GM23338 (cell line): ENCODE results near the gene ATP8B4. TPM values are rescaled to one million over a fixed set of nuclear protein-coding genes. Genes with fewer than 3 reads are reported as not detected.
A peak's percentile ranks its signal among the peaks of the same experiment; 100 is the strongest.

Experiments used
- ATAC-seq: fragments of 200-7000 bp; cut with Tn5 transposase; 3 replicates; pipeline ENCODE4 v1.9.1; 2020
- DNase-seq: peaks from one replicate; pipeline ENCODE4 v3.0.0-alpha.2; 2015; ENCODE audit warnings: low spot score
- H2AFZ ChIP-seq: fragments of 200-600 bp; sonication (generic); 2 replicates; pipeline ENCODE4 v1.8.0; 2016; ENCODE audit warnings: antibody characterized with exemption, mild to moderate bottlenecking, moderate library complexity
- H3F3A ChIP-seq: fragments of 200-600 bp; sonication (generic); replicated peaks from 2 replicates; pipeline ENCODE4 v1.8.0; 2017; ENCODE audit warnings: antibody characterized with exemption, mixed run types, low read depth
- H3K27ac ChIP-seq: fragments of 200-600 bp; sonication (generic); 2 replicates; pipeline ENCODE4 v1.6.1; 2016; ENCODE audit warnings: low read depth
- H3K27me3 ChIP-seq: fragments of 200-600 bp; sonication (generic); 2 replicates; pipeline ENCODE4 v1.8.0; 2016; ENCODE audit warnings: mild to moderate bottlenecking, mixed run types, moderate library complexity; ENCODE audit not compliant: insufficient read depth
- H3K36me3 ChIP-seq: fragments of 200-600 bp; sonication (generic); 2 replicates; pipeline ENCODE4 v1.8.0; 2016; ENCODE audit warnings: mild to moderate bottlenecking; ENCODE audit not compliant: insufficient read depth
- H3K4me1 ChIP-seq: fragments of 200-600 bp; sonication (generic); 2 replicates; pipeline ENCODE4 v1.8.0; 2016; ENCODE audit warnings: mild to moderate bottlenecking, moderate library complexity; ENCODE audit not compliant: insufficient read depth
- H3K4me2 ChIP-seq: fragments of 200-600 bp; sonication (generic); 2 replicates; pipeline ENCODE4 v1.7.1; 2017; ENCODE audit warnings: mixed run types
- H3K4me3 ChIP-seq: fragments of 200-600 bp; sonication (generic); 2 replicates; pipeline ENCODE4 v1.6.1; 2016; ENCODE audit warnings: mixed run types
- H3K79me2 ChIP-seq: fragments of 200-600 bp; sonication (generic); replicated peaks from 2 replicates; pipeline ENCODE4 v1.8.0; 2017; ENCODE audit warnings: mild to moderate bottlenecking; ENCODE audit not compliant: insufficient read depth
- H3K9me2 ChIP-seq: fragments of 200-600 bp; sonication (generic); 2 replicates; pipeline ENCODE4 v1.8.0; 2017; ENCODE audit not compliant: insufficient read depth
- H4K20me1 ChIP-seq: fragments of 200-600 bp; sonication (generic); replicated peaks from 2 replicates; pipeline ENCODE4 v1.8.0; 2017; ENCODE audit warnings: mild to moderate bottlenecking; ENCODE audit not compliant: insufficient read depth
- H3K27ac Mint-ChIP-seq: 2 replicates; pipeline ENCODE4 v1.8.0; 2020; ENCODE audit warnings: inconsistent platforms, mild to moderate bottlenecking, moderate library complexity, mixed read lengths
- H3K27me3 Mint-ChIP-seq: 3 replicates; pipeline ENCODE4 v1.8.0; 2022; ENCODE audit warnings: low read depth, mild to moderate bottlenecking, moderate library complexity, mixed read lengths, inconsistent platforms; ENCODE audit not compliant: insufficient read depth, poor library complexity
- H3K36me3 Mint-ChIP-seq: 3 replicates; pipeline ENCODE4 v1.8.0; 2021; ENCODE audit warnings: low read depth, mild to moderate bottlenecking, inconsistent platforms, moderate library complexity, mixed read lengths
- H3K4me1 Mint-ChIP-seq: 3 replicates; pipeline ENCODE4 v1.8.0; 2020; ENCODE audit warnings: mild to moderate bottlenecking, inconsistent platforms, mixed read lengths
- H3K4me3 Mint-ChIP-seq: 3 replicates; pipeline ENCODE4 v1.8.0; 2021; ENCODE audit warnings: moderate library complexity, mild to moderate bottlenecking, inconsistent platforms, mixed read lengths
- H3K9me3 Mint-ChIP-seq: 3 replicates; pipeline ENCODE4 v1.8.0; 2020; ENCODE audit warnings: moderate library complexity, mild to moderate bottlenecking, inconsistent platforms, mixed read lengths
- CREB1 ChIP-seq: fragments of 250-450 bp; sonication (Bioruptor Pico); IDR thresholded peaks from 2 replicates; pipeline ENCODE4 v1.5.0; 2020; ENCODE audit warnings: low read depth, mild to moderate bottlenecking, moderate library complexity
- EZH2 ChIP-seq: fragments of 200-600 bp; sonication (generic); IDR thresholded peaks from one replicate; pipeline ENCODE4 v1.8.0; 2017; ENCODE audit warnings: antibody characterized with exemption, mild to moderate bottlenecking, low read depth; ENCODE audit not compliant: unreplicated experiment
- EZH2phosphoT487 ChIP-seq: fragments of 200-600 bp; sonication (generic); IDR thresholded peaks from one replicate; pipeline ENCODE4 v1.8.1; 2018; ENCODE audit warnings: antibody characterized with exemption; ENCODE audit not compliant: unreplicated experiment
- JUNB ChIP-seq: IDR thresholded peaks from one replicate; pipeline ENCODE4 v1.6.1; 2016; ENCODE audit warnings: antibody characterized with exemption; ENCODE audit not compliant: unreplicated experiment
- NANOG ChIP-seq: IDR thresholded peaks from 2 replicates; pipeline ENCODE4 v1.6.1; 2016; ENCODE audit warnings: antibody characterized with exemption, borderline replicate concordance
- POLR2AphosphoS5 ChIP-seq: IDR thresholded peaks from 2 replicates; pipeline ENCODE4 v1.6.1; 2016; ENCODE audit warnings: antibody characterized with exemption, low read depth
- STAT1 ChIP-seq: IDR thresholded peaks from one replicate; pipeline ENCODE4 v1.6.1; 2016; ENCODE audit warnings: antibody characterized with exemption; ENCODE audit not compliant: unreplicated experiment
- ZNF114 ChIP-seq: fragments of 250-450 bp; sonication (Bioruptor Pico); IDR thresholded peaks from 2 replicates; pipeline ENCODE4 v1.5.0; 2020; ENCODE audit warnings: mild to moderate bottlenecking, moderate library complexity
- ZNF331 ChIP-seq: fragments of 250-450 bp; sonication (Bioruptor Pico); IDR thresholded peaks from 2 replicates; pipeline ENCODE4 v1.5.0; 2020; ENCODE audit warnings: low read depth, mild to moderate bottlenecking, moderate library complexity
- polyA plus RNA-seq: library from polyadenylated mRNA; unstranded; fragments of >200 nt; fragmentation: Nextera tagmentation; extraction: Ambion mirVana; gene quantifications from 2 replicates; pipeline ENCODE4 v1.2.1, GENCODE V29; 2016
- total RNA-seq: library from RNA; depleted of rRNA; stranded (reverse); fragments of >200 nt; shearing (Covaris generic); gene quantifications from 2 replicates; pipeline ENCODE4 v1.2.3, GENCODE V29; 2014
- TF ChIP-seq, protein P1 (sequence below): IDR thresholded peaks from one replicate; pipeline ENCODE4 v1.6.1; 2018; ENCODE audit warnings: antibody characterized with exemption; ENCODE audit not compliant: unreplicated experiment
- TF ChIP-seq, protein P2 (sequence below): IDR thresholded peaks from 2 replicates; pipeline ENCODE4 v1.6.1; 2016; ENCODE audit warnings: antibody characterized with exemption
- TF ChIP-seq, protein P3 (sequence below), 2 experiments: fragments of 200-600 bp in 1 of 2; sonication (generic) in 1 of 2; conservative IDR thresholded peaks; 2 replicates each; pipeline versions ENCODE4 v1.5.1 to v1.6.1; 2016 to 2017; ENCODE audit warnings: antibody characterized with exemption in 2 of 2, low read depth in 2 of 2, mild to moderate bottlenecking in 2 of 2, moderate library complexity in 1 of 2

Gene ATP8B4
- total and polyA plus RNA-seq, 2 experiments from 2014 or later: 0.24 TPM; not detected in 1

DNA sequence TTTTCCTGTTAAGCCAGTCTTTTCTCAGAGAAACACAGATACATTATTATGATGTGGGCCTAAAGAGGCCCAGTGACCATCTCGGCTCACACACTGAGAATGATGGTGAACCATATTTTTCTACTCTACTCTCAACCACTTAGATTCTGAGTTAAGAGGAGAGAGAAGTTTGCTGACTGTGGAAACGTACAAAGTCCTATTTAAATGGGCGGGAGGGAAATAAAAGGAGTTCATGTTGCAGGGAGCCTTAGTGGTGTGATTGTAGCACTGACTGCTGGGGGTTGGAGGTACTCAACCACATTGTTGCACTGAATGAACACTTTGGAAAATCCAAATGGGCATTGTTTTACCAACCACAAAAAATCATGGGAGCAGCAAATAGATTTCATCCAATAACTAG is 51.0 kb downstream of the ATP8B4 start:
- no peak overlapping the region for H3K4me2 ChIP-seq
- no peaks in the 10 kb centered on the region for H3K36me3 ChIP-seq
- DNase-seq (no peak), ATAC-seq (no peak)
- H3K9me2 ChIP-seq: no peaks in the 10 kb centered on the region
- H3K4me1 Mint-ChIP-seq: peaks cover 3% of the 10 kb centered on the region; the same call in 1 of the 3 replicates
- no peaks in the 10 kb centered on the region for H3K9me3 Mint-ChIP-seq
- no peaks in the 10 kb centered on the region for H3K36me3 Mint-ChIP-seq
- TF ChIP-seq STAT1: no peak
- no peak for TF ChIP-seq EZH2phosphoT487
- TF ChIP-seq, protein P1, sequence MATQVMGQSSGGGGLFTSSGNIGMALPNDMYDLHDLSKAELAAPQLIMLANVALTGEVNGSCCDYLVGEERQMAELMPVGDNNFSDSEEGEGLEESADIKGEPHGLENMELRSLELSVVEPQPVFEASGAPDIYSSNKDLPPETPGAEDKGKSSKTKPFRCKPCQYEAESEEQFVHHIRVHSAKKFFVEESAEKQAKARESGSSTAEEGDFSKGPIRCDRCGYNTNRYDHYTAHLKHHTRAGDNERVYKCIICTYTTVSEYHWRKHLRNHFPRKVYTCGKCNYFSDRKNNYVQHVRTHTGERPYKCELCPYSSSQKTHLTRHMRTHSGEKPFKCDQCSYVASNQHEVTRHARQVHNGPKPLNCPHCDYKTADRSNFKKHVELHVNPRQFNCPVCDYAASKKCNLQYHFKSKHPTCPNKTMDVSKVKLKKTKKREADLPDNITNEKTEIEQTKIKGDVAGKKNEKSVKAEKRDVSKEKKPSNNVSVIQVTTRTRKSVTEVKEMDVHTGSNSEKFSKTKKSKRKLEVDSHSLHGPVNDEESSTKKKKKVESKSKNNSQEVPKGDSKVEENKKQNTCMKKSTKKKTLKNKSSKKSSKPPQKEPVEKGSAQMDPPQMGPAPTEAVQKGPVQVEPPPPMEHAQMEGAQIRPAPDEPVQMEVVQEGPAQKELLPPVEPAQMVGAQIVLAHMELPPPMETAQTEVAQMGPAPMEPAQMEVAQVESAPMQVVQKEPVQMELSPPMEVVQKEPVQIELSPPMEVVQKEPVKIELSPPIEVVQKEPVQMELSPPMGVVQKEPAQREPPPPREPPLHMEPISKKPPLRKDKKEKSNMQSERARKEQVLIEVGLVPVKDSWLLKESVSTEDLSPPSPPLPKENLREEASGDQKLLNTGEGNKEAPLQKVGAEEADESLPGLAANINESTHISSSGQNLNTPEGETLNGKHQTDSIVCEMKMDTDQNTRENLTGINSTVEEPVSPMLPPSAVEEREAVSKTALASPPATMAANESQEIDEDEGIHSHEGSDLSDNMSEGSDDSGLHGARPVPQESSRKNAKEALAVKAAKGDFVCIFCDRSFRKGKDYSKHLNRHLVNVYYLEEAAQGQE: no peak
- no peak for TF ChIP-seq EZH2
- TF ChIP-seq ZNF114 (CRISPR knock-in tag): no peak
- TF ChIP-seq, protein P2, sequence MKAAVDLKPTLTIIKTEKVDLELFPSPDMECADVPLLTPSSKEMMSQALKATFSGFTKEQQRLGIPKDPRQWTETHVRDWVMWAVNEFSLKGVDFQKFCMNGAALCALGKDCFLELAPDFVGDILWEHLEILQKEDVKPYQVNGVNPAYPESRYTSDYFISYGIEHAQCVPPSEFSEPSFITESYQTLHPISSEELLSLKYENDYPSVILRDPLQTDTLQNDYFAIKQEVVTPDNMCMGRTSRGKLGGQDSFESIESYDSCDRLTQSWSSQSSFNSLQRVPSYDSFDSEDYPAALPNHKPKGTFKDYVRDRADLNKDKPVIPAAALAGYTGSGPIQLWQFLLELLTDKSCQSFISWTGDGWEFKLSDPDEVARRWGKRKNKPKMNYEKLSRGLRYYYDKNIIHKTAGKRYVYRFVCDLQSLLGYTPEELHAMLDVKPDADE: no peak
- no peak for TF ChIP-seq NANOG
- no peak overlapping the region for H3K4me3 ChIP-seq
- no peaks in the 10 kb centered on the region for H3K4me1 ChIP-seq
- no peaks in the 10 kb centered on the region for H3K79me2 ChIP-seq
- no peak overlapping the region for H2AFZ ChIP-seq
- no peaks in the 10 kb centered on the region for H3K27me3 ChIP-seq
- no peaks in the 10 kb centered on the region for H3F3A ChIP-seq
- H3K27me3 Mint-ChIP-seq: no peaks in the 10 kb centered on the region
- no peak overlapping the region for H3K27ac Mint-ChIP-seq
- H4K20me1 ChIP-seq: no peaks in the 10 kb centered on the region
- H3K4me3 Mint-ChIP-seq: no peak overlapping the region
- no peak overlapping the region for H3K27ac ChIP-seq

DNA sequence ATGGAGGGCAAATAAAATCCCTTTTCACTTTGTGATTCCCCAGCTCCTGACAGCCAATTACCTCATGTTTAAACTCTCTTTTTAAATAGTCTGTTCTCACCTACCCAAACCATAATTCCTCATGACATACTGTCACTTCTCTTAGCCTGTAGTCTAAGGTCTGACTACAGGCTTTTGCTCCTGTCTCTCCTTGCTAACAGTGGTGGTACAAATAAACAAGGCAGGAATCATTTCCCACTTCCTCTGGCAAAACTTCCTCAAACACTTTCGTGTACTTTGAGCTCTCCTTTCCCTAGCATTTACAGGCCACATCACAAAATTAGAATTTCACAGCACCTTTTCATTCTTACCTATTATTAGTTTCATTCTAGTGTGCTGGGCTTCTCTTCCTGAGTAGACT is 51.8 kb downstream of the ATP8B4 start:
- DNase-seq (no peak), ATAC-seq (no peak)
- no peaks in the 10 kb centered on the region for H3F3A ChIP-seq
- Mint-ChIP-seq H3K9me3 (no peaks in the 10 kb centered on the region), H3K4me3 (no peak overlapping the region), H3K4me1 (peaks cover 3% of the 10 kb centered on the region; the same call in 1 of the 3 replicates), H3K36me3 (no peaks in the 10 kb centered on the region), H3K27ac (no peak overlapping the region), H3K27me3 (no peaks in the 10 kb centered on the region)
- no peaks in the 10 kb centered on the region for H3K36me3 ChIP-seq
- no peak overlapping the region for H3K4me2 ChIP-seq
- H3K27me3 ChIP-seq: no peaks in the 10 kb centered on the region
- no peaks in the 10 kb centered on the region for H3K79me2 ChIP-seq
- H4K20me1 ChIP-seq: no peaks in the 10 kb centered on the region
- no peaks in the 10 kb centered on the region for H3K9me2 ChIP-seq
- H2AFZ ChIP-seq: peak overlapping the region; percentile 78
- H3K4me1 ChIP-seq: no peaks in the 10 kb centered on the region
- H3K4me3 ChIP-seq: no peak overlapping the region
- H3K27ac ChIP-seq: no peak overlapping the region
- TF ChIP-seq POLR2AphosphoS5 (no peak), CREB1 (CRISPR knock-in tag) (no peak), NANOG (no peak), JUNB (no peak), STAT1 (no peak), EZH2 (no peak), ZNF114 (CRISPR knock-in tag) (no peak), EZH2phosphoT487 (no peak), ZNF331 (no peak)
- TF ChIP-seq, protein P3, sequence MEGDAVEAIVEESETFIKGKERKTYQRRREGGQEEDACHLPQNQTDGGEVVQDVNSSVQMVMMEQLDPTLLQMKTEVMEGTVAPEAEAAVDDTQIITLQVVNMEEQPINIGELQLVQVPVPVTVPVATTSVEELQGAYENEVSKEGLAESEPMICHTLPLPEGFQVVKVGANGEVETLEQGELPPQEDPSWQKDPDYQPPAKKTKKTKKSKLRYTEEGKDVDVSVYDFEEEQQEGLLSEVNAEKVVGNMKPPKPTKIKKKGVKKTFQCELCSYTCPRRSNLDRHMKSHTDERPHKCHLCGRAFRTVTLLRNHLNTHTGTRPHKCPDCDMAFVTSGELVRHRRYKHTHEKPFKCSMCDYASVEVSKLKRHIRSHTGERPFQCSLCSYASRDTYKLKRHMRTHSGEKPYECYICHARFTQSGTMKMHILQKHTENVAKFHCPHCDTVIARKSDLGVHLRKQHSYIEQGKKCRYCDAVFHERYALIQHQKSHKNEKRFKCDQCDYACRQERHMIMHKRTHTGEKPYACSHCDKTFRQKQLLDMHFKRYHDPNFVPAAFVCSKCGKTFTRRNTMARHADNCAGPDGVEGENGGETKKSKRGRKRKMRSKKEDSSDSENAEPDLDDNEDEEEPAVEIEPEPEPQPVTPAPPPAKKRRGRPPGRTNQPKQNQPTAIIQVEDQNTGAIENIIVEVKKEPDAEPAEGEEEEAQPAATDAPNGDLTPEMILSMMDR (conservative IDR thresholded peaks at IDR 0.05; ENCODE audit: low read depth in 2 of 2): no peak
- TF ChIP-seq, protein P2: no peak
- TF ChIP-seq, protein P1: no peak
